ENCODE measurements around the gene OR2T35.
"Not testable (repeated sequence)": the region's sequence is repeated elsewhere in the genome, so short reads cannot be mapped to it uniquely, and the experiment has no call there.

OR2T35 gene, protein sequence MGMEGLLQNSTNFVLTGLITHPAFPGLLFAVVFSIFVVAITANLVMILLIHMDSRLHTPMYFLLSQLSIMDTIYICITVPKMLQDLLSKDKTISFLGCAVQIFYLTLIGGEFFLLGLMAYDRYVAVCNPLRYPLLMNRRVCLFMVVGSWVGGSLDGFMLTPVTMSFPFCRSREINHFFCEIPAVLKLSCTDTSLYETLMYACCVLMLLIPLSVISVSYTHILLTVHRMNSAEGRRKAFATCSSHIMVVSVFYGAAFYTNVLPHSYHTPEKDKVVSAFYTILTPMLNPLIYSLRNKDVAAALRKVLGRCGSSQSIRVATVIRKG

DNA sequence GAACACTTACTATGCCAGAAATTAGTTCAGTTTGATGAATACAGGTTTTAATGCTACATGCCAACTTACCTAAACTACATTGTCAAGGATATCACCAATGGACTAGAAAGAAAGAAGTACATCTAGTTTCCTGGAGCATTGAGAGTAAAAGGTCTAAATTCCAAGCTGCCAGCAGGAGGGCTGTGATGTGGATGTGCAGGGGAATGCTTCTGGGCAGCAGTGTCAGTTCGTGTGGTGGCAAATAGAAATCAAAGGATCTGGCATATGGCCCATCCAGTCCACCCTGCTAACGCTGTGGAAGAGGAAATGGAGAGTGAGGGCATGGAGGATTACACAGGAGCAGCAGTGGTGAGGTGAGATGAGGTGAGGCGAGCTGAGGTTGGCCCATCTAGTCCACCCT is at the start of gene OR2T35:
TSS of gene OR2T35 (minus strand) at position 101 of the 400 bp plus-strand sequence. CDS start 6,020 bp downstream, outside the sequence.
- DNase-seq: not testable (repeated sequence)

DNA sequence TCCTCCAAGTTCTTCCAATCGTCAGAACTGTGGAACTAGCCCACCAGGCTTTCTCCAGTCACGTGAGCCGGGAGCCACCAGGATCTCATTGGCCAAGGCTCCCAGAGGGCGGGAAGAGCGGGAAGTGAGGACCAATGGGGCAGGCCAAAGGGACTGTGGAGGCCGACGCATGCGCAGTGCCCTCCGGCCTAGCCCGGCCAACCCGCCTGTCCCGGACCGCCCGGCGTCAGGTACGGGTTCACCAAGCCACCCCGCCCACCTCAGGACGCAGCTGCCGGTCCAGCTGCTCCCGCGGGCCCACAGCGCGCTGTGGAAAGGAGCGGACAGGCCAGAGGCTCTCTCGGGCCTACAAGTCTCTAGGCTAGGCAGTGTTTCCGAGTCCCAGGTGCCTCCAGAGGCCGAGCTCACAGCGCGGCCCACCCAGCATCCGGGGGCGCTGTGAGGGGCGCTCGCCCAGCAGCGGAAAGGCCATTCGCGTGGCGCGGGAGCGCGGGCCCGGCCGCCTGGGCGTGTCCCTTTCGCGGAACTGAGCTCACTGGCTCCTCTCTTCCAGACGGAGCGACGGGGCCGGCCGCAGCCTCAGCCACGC is 46.6 kb upstream of the OR2T35 start:
- no peak for DNase-seq

DNA sequence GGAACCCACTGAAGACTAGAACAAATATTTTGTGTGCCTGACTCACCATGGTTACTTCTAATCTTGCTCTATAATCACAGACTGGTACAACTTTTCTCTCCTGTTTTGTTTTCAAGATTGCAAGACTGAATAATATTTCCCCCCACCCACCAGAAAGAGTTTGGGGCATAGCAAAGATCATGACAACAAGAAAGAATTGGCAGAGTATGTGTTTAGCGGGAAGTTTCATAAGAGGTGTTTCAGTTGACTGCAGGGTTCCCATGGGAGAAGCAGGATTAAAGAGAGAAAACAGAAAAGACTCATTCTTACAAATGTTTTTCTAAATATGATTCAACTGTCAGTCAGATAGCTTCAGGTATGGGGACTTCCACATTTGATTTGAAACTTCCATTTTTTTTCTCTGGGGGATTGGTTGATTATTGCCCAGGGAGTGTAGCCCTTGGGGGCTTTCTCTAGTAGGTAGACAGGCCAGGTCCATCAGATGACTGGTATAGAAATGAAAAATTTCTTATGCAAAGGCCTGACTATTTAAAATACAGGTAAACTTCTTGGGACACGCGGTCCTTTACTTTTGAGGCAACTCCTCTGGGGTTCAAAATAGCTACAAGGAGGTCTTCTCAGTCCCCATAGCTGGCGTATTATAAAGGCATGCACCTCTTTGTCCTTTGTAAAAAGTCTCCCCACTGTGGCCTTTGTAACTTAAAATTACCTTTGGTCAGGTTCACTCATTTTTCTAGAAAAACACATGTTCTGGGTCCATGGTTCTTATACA is 43.6 kb upstream of the OR2T35 start:
- no peak for DNase-seq

DNA sequence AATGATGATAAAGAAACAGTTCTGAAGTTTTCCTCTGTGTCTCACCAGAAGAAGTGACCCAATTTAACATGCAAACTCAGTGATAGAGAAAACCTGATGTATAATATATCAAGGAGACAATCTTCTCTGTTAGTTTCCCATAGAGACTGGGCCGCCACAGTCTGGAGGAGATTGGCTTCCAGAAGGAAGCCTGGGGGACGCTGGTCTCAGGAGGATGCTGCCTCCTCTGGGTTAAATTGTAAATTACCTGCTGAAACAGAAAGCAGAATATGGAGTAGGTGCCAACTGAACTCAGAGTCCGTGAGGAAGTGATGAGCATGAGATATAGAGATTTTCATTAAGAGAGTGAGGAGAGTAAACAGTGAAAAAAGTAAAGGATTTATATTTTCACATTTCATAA is 41.7 kb upstream of the OR2T35 start:
- peak in 3 of 6 experiments; percentile 13 to 28 (median 26) for DNase-seq

DNA sequence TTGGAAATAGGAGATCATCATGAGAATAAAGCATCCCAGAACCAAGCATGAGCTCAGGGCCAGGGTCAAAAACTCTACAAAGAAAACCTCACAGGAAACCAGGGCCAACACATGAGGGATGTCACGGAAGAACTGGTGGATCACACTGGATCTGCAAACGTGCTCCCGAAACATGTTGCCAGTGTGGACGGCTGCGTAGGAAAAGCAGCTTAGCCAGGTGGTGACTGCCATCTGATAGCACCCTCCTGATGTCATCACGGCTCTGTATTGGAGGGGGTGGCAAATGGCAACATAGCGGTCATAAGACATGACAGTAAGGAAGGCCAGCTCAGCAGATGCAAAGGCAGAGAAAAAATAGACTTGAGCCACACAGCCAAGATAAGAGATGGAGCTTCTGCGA is 36.6 kb upstream of the OR2T35 start:
- no peak for DNase-seq

DNA sequence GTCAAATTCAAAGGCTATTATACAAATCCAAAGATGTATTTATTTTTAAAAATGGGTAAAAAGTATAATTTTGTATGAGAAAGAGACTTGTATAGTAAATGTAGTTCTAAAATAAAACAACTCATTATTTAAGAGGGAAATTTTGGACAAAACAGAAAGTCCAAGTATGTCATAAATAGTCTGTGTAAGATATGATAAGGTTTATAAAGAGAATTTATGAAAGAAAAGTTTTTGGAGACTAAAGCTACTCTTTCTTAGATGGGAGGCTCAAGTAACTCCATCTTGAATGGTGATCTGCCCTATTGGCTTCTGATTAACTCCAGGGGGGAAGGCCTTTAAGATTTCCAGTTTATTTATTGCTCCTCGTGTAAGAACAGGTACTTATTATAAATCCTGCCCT is 24.9 kb upstream of the OR2T35 start:
- no peak for DNase-seq

DNA sequence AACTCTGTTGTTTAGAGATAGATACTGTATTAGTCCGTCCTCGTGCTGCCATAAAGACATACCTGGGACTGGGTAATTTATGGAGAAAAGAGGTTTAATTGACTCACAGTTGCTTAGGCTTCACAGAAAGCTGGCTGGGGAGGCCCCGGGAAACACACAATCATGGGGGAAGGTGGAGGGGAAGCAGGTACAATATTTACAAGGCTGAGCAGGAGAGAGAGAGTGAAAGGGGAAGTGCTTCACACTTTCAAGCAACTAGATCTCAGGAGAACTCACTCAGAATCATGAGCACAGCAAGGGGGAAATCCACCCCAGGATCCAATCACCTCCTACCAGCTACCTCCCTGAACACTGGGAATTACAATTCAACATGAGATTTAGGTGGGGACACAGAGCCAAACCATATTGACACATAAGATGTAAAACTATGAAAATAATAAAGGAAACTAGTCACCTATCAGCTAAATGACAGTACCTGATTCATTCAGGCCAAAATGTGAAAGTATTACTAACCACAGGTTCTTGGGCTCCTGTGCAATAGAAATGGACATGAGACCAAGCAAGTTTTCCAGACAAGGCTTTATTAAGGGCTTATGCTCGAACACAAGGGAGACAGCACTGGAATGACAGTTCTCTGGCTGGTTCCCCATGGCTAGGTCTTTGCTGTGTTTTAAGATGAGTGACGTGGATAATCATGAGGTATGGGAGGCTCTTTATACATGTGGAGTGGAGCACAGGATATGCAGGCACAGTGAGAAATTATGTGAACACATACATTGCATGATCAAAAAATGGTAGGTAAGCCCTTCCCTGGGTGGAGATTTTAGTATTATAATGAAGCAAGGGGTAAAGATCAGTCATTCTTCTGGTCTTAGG is 18.6 kb upstream of the OR2T35 start:
- DNase-seq: not testable (repeated sequence)

DNA sequence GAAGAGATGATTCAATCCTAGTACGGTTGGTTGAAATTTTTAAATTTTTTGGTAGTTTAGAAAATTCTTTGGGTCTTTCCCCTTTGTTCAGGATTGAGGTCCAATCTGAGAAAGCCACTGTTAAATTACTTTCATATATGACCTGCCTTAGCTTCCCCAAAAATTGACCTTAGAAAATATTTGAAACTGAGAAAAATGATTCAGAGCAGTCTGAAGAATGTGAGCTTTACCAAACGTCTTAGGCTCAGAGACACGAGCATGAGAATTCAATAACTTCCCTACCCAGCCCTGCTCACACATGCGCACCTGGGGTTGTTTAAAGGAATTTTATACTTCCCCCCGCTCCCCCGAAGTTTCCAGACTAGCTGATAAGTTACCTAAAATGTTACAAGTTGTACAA is 11.7 kb upstream of the OR2T35 start:
- DNase-seq: not testable (repeated sequence)

DNA sequence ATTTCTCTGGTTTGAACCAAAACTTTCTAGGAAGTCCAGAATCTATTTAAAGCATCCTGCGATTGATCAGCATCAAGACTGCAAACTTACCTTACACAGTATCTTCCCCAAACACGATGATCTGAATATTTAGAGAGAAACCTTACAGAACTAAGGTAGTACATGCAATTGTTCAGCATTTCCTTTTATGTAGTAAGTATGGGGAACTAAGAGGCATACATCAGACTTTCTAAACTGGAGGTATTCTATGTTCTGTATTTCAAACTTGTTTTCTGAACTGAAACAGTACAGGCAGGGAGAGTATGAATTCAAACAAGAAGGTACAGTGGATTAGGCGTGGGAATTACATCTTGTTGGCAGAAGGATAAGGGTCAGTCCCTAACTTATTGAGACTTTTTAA is 10.3 kb upstream of the OR2T35 start, which contains the start of gene OR2T27:
TSS of gene OR2T27 (minus strand) at position 175 of the 400 bp plus-strand sequence. CDS start 4,644 bp downstream, outside the sequence.
- DNase-seq: not testable (repeated sequence)

DNA sequence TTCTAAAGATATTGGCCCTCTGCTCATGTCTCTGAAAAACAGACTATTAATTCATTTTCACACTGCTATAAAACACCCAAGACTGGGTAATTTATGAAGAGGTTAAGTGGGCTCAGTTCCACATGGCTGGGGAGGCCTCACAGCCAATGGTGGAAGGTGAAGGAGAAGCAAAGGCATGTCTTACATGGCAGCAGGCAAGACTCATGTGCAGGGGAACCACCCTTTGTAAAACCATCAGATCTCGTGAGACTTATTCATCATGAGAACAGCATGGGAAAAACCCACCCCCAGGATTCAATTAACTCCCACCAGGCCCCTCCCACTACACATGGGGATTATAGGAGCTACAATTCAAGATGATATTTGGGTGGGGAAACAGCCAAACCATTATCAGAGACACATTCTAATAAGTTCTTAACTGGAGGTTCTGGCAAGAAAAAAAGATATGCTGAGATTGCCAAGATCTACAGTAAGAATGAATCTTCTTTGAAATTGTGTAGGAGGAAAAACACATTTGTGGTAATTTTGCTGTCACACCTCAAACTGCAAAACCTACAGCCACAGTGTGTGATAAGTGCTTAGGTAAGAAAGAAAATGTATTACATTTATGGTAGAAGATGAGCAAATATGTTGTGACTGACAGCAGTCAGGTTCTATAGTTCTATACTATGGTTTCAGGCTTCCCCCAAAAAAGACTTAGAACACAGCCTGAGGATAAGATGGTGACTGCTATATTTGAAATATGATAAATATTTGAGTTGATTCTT is 3.9 kb upstream of the OR2T35 start:
- not testable (repeated sequence) for DNase-seq

DNA sequence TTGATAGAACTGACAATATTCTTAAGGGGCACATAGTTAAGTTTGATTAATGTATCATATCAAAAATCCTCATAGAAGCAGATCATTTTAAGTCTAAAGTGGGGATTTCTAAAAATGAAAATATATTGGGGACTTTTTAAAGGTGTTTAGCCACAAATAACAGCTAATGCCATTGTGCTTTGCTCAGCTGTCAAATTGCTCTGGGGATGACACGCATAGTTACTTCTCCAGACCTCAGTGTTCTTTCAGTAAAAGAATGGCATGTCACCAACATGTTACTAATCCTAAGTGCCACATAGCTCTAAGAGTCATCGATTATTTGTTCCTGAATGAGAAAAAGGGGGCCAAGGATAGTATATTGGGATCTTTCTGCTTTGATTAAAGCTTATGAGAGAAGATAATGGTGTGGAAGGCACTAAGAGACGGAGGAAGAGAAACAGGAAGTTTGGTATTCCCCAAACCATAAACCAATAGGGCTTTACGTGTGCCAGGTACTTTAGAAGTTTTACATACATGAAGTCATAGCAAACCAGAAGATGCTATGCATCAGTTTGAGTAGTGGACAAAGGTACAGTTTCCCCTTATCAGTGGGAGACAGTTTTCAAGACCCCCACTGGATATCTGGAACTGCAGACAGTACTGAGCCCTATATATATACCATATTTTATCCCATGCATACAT is 2.0 kb downstream of the OR2T35 start:
- DNase-seq: not testable (repeated sequence)

DNA sequence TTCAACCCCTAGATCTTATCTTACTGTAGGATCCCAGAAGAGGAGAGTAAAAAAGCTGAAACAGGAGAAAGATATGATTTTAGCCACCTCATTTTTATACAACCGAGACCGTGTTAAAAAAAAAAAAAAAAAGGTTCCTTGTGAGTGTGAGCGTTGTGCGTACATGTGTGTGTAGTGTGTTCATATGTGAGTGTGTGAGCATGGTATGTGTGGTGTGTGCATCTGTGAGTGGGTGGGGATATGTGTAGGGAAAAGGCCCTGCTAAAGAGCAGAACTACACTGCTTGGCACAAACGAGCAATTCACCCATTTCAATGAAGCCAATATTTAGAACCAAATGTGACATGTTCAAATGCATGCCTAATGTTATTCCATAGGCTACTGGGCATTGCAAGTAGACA is 3.5 kb downstream of the OR2T35 start:
- DNase-seq: not testable (repeated sequence)

DNA sequence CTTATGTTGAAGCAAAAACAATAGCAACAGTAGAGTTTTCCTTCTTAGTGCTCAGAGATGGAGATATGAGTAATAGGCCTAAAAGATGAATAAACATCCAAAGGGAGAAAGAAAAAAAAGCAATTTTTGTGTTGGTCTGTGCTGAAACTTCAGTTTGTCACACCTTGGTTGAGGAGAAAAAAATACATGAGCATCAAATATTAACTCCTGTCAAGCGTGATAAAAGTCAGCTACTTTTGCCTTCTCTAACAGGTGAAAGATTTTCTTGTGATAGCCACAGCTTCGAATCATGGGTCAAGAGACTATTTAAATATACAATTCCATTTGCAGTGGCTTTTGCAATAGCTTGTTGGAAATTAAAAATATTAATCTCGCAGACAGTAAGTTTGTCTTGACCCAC is 4.2 kb downstream of the OR2T35 start:
- DNase-seq: not testable (repeated sequence)

DNA sequence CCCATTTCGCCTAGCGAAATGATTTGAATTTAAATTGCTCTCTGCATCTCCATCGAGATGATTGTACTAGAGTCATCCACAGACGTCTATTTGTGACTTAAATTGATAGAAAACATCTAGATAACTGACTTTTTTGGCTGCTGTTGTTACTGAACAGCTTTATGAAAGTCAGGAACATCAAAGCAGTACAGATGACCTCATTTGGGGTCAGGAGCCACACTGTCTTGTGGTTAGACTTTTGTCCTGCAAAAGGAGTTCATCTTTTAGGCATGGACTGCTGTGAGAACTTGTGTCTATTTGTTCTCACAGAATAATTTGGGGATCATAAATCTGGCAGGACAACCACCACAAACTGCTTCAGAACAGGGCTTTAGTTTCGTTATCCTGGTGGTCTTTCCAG is 5.4 kb downstream of the OR2T35 start:
- DNase-seq: not testable (repeated sequence)

DNA sequence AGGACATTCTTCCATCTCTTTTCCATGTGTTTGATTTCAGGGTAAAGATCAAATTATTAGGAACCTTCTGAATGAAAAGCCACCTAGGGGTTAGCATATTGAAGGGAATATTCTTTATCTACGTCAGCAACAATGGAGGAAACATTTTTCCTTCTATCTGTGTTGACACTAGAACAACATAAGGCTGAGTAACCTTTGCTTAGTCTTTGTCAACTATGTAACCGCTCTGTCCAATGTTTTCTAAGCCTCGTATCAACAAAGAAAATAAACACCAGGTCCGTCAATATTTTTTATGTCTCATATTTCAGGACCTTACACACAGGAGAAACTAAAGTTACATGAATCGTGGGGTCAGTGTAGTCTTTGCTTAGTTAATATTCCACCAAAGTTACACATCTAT is 8.5 kb downstream of the OR2T35 start:
- not testable (repeated sequence) for DNase-seq

DNA sequence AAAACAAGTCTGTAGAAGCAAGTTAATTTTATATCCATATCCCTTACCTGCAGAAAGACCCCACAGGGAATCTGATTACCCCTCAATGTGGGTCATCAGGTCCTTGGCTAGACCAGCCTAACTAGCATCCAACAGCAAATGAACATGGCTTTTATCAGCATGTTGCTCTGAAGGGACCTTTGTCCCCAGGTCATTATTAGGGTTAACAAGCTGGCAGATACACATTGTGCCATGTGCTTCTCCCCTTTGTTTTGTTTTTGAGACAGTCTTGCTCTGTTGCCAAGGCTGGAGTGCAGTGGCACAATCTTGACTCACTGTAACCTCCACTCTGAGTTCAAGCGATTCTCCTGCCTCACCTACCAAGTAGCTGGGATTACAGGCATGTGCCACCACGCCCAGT is 10.1 kb downstream of the OR2T35 start, which contains the start of gene OR2T11:
TSS of gene OR2T11 (minus strand) at position 101 of the 400 bp plus-strand sequence. CDS start 7,963 bp downstream, outside the sequence.
- not testable (repeated sequence) for DNase-seq

DNA sequence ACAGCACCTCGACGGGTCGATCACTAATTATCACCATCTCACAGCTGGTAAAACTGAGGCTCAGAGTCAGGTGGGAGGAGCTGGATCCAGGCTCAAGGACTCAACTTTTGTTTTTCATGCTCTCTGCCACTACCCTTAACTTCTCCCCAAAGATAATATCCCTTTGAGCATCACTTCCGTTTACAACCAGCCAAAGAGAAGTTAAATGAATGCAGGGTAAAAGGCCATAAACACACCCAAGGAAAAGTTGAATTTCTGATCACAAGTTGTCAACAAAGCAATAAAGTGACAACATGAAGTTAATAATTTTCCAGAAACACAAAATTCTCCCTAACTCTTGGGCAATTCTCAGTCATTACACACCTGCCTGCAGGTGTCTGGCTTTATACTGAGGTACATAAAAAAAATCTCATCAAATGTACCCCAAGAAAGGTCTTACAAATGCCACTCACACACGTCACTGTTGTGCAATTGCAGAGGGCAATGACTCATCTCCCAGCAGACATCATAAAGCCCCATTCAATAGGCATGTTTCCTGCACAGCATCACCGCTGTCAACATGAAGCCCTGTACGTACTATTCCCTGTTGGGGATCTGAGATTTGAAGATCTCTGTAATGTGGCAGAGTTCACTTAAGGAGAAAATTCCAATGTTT is 13.6 kb downstream of the OR2T35 start:
- no peak for DNase-seq

DNA sequence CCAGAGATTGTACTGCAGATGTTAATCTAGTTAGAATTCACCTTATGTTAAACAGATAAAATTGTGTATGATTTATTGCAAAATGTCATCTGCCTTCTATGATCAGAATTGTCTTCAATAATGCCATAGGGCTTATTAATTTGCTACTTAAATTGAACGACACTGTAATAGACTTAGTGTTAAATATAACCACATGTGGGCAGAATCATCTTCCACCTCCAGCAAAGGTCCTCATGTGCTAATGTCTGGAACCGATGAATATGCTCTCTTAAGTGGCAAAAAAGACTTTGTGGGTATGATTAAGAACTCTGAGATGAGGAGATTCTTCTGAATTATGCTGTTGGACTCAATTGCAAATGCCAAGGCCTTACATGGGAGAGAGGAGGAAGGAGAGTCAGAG is 14.5 kb downstream of the OR2T35 start:
- DNase-seq: no peak

DNA sequence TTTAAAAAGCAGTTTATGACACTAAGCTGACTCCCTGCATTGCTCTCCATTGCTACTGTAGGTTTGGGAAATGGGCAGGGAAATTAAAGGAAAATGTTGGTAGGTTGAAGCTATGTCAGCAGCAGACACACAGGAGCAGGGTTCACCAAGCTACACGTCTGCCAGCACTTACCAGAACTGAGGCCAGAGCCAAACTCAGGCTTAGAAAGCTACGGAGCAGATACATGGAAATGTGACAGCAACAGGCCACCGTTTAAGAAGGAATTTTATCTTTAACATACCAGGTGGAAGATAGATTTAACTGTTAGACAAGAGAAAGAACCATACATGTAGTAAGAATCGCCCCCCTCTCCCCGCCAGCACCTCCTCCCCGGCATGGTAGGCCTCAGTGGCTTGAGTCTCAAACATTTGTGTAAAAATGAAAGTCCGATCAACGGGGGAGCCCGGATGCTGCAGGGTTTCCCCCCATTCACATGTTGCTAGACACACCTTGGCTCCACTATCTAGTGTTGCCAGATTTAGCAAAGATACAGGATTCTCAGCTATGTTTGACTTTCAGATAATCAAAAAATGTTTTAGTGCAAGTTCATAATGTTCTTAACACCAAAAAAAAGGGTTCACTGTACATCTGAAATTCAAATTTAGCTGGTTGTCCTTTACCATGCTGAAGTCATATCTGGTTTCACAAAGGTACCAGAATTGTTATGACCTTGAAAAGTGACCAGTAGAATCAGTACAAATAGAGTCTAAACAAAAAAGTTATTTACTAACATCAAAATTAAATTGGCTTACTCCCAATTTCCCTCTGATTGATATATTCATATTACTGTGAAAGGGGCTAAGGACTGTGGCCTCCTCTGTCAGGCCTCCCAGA is 16.9 kb downstream of the OR2T35 start:
- DNase-seq: no peak
